ENCODE measurements around the gene NLRP5. TPM values are rescaled to one million over a fixed set of nuclear protein-coding genes. Genes with fewer than 3 reads are reported as not detected.
"Not testable (repeated sequence)": the region's sequence is repeated elsewhere in the genome, so short reads cannot be mapped to it uniquely, and the experiment has no call there.

Gene NLRP5
- total RNA-seq, 2 experiments from 2014 or later, result not detected

GRCh38 chr19:56097306-56097705 is 110.7 kb downstream of the NLRP5 start:
- DNase-seq, result no peak
- Mint-ChIP-seq H3K36me3 (ENCODE audit: low read depth) (peaks cover 46% of the 10 kb centered on the region), H3K9me3 (peaks cover 15% of the 10 kb centered on the region), H3K4me3 (no peak overlapping the region), H3K4me1 (peaks cover 7% of the 10 kb centered on the region), H3K27ac (no peak overlapping the region), H3K27me3 (no peaks in the 10 kb centered on the region)
- POLR2A ChIA-PET, result no interaction called here
- CTCF ChIA-PET, result no interaction called here

DNA sequence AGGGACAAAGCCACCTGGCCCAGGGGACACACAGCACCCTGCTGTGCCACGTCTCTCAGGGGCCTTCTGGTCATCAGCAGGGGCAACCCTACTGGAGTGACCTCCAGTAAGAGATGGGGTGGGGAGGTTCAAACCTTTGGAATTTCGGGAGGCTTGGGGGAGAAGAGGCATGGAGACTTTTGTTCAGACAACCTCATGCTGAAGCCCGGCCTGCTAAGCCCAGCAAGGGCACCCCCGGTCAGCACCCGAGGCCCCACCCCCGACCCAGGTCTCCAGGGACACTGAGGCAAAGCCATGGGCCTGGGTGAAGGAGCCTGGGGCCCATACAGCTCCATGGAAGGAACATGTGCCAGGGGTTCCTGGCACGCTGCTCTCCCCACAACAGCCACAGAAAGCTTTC is 111.2 kb downstream of the NLRP5 start:
- Mint-ChIP-seq H3K4me3 (no peak overlapping the region), H3K36me3 (ENCODE audit: low read depth) (peaks cover 42% of the 10 kb centered on the region), H3K9me3 (peaks cover 12% of the 10 kb centered on the region), H3K27me3 (no peaks in the 10 kb centered on the region), H3K4me1 (peaks cover 5% of the 10 kb centered on the region), H3K27ac (no peak overlapping the region)
- ChIA-PET CTCF (no interaction called here), POLR2A (no interaction called here)
- no peak for DNase-seq

DNA sequence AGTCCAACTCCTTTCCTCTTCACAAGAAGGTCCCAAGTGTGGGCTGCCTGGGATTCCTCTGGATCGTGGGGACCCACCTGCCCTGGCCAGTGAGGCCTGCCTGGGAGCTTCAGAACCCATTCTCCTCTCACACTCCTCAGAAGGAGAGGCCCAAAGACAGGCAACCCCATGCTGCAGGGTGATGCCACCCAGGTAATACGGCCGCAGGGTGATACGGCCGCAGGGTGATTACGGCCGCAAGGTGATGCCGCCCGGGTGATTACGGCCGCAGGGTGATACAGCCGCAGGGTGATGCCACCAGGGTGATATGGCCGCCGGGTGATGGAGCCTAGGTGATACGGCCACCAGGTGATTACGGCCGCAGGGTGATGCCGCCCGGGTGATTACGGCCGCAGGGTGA is 111.7 kb downstream of the NLRP5 start:
- H3K27ac Mint-ChIP-seq, DNase-seq, H3K4me3 Mint-ChIP-seq, POLR2A ChIA-PET, CTCF ChIA-PET, H3K9me3 Mint-ChIP-seq, H3K4me1 Mint-ChIP-seq, H3K27me3 Mint-ChIP-seq: not testable (repeated sequence)
- H3K36me3 Mint-ChIP-seq (ENCODE audit: low read depth), result peaks cover 38% of the 10 kb centered on the region

DNA sequence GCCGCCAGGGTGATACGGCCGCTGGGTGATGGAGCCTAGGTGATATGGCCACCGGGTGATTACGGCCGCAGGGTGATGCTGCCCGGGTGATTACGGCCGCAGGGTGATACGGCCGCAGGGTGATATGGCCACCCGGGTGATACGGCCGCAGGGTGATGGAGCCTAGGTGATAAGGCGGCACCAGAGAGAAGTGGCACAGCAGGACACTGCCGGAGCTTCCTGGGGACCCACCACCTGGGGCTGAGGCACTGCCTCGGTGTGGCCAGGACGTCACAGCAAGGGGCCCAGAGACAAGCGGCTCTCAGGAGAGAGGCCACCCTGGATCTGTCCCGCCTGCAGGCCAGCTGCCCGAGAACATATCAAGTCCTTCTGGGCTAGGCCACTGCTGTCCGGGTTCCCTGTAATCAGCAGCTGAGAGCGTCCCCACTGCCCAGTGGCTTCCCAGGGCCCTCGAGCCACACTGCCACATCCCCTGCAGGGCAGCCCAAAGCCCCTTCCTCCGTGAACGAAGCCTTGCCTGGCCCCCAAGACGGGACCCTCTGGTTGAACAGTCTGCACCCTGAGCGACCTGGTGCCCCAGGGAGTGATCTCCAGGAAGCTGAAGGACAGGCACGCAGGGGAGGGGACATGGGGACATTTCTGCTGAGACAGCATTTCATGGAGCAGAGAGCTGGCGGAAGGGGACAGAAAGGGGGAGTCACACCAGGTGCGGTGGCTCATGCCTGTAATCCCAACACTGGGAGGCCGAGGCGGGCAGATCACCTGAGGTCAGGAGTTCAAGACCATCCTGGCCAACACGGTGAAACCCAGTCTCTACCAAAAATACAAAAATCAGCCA is 112.4 kb downstream of the NLRP5 start:
- ChIA-PET POLR2A (no interaction called here), CTCF (interaction anchor here (1.3 kb wide), 1 partner anchor 33 kb away, joined by 3 read pairs; no protein-coding TSS in a partner anchor)
- Mint-ChIP-seq H3K9me3 (peaks cover 2% of the 10 kb centered on the region), H3K4me1 (peaks cover 2% of the 10 kb centered on the region), H3K36me3 (ENCODE audit: low read depth) (peaks cover 31% of the 10 kb centered on the region), H3K4me3 (no peak overlapping the region), H3K27me3 (no peaks in the 10 kb centered on the region), H3K27ac (no peak overlapping the region)
- no peak for DNase-seq

- ChIA-PET POLR2A (no interaction called here), CTCF (interaction anchor here (1.3 kb wide), 1 partner anchor 34 kb away, joined by 3 read pairs; no protein-coding TSS in a partner anchor)
- Mint-ChIP-seq H3K4me1 (peaks cover 2% of the 10 kb centered on the region), H3K27me3 (no peaks in the 10 kb centered on the region), H3K27ac (no peak overlapping the region), H3K36me3 (ENCODE audit: low read depth) (peaks cover 24% of the 10 kb centered on the region), H3K4me3 (no peak overlapping the region), H3K9me3 (no peaks in the 10 kb centered on the region)
- DNase-seq, result no peak
Measured at GRCh38 chr19:56099638-56100539, 113.3 kb downstream of the NLRP5 start.

- Mint-ChIP-seq H3K27ac (no peak overlapping the region), H3K27me3 (no peaks in the 10 kb centered on the region), H3K4me1 (peaks cover 10% of the 10 kb centered on the region), H3K36me3 (ENCODE audit: low read depth) (peaks cover 16% of the 10 kb centered on the region), H3K9me3 (no peaks in the 10 kb centered on the region), H3K4me3 (no peak overlapping the region)
- CTCF ChIA-PET, result interaction anchor here (0.9 kb wide), 1 partner anchor 11 kb away, joined by 3 read pairs; no protein-coding TSS in a partner anchor
- POLR2A ChIA-PET, result no interaction called here
- DNase-seq, result no peak
Measured at GRCh38 chr19:56101095-56101494, 114.5 kb downstream of the NLRP5 start.

GRCh38 chr19:56101746-56102535 is 115.4 kb downstream of the NLRP5 start:
- Mint-ChIP-seq H3K27ac (no peak overlapping the region), H3K4me1 (peaks cover 11% of the 10 kb centered on the region), H3K27me3 (no peaks in the 10 kb centered on the region), H3K9me3 (no peaks in the 10 kb centered on the region), H3K4me3 (no peak overlapping the region), H3K36me3 (ENCODE audit: low read depth) (peaks cover 16% of the 10 kb centered on the region)
- ChIA-PET POLR2A (no interaction called here), CTCF (interaction anchor here (0.9 kb wide), 1 partner anchor 12 kb away, joined by 3 read pairs; no protein-coding TSS in a partner anchor)
- no peak for DNase-seq

DNA sequence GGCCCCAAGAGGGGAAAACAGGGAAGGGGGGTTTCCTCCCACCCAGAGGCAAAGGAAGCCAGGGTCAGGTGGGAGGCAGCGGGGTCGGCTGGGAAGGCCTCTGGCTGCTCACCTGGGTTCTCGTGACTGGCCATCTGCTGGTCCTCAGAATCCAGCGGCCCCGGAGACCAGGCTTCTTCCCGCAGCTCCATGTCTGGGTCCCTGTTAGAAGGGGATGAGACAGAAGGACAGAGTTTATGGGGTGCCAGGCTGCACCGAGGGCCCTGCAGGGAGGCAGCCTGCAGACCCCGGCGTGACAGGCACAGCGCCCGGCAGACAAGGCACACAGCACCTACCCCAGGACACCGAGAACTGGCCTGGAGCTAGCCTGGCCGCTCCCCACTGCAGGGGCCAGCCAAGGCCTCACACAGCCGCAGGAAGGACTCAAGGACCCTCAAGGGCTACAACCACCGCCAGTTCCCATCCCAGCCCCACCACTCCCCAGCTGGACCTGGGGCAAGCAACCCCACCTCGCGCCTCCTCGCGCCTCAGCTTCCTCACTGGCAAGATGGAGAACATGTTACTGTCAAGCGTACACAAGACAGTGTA is 116.5 kb downstream of the NLRP5 start:
- DNase-seq, result no peak
- no peak overlapping the region for H3K4me3 Mint-ChIP-seq
- peaks cover 14% of the 10 kb centered on the region for H3K4me1 Mint-ChIP-seq
- no peaks in the 10 kb centered on the region for H3K27me3 Mint-ChIP-seq
- H3K9me3 Mint-ChIP-seq, result no peaks in the 10 kb centered on the region
- ChIA-PET POLR2A (no interaction called here), CTCF (no interaction called here)
- peaks cover 13% of the 10 kb centered on the region for H3K36me3 Mint-ChIP-seq (ENCODE audit: low read depth)
- no peak overlapping the region for H3K27ac Mint-ChIP-seq

DNA sequence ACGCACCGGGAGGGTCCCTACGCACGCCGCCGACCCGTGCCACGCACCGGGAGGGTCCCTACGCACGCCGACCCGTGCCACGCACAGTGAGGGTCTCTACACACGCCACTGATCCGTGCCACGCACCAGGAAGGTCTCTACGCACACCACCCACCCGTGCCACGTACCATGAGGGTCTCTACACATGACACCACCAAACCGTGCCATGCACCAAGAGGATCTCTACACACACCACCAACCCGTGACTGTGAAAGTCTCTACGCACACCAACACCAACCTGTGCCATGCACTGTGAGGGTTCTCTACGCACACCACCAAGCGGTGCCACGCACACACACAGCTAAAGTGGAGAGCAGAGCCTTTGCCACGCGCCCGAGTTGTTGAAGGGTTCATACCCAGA is 117.8 kb downstream of the NLRP5 start:
- ChIA-PET CTCF (interaction anchor here (1.0 kb wide), 1 partner anchor 205 kb away, joined by 4 read pairs; no protein-coding TSS in a partner anchor), POLR2A (interaction anchor here (1.1 kb wide), 1 partner anchor 16 kb away, joined by 3 read pairs; no protein-coding TSS in a partner anchor)
- H3K27ac Mint-ChIP-seq, result no peak overlapping the region
- peaks cover 13% of the 10 kb centered on the region for H3K36me3 Mint-ChIP-seq (ENCODE audit: low read depth)
- H3K9me3 Mint-ChIP-seq, result no peaks in the 10 kb centered on the region
- peaks cover 16% of the 10 kb centered on the region for H3K4me1 Mint-ChIP-seq
- H3K4me3 Mint-ChIP-seq, result no peak overlapping the region
- no peaks in the 10 kb centered on the region for H3K27me3 Mint-ChIP-seq
- DNase-seq, result no peak

DNA sequence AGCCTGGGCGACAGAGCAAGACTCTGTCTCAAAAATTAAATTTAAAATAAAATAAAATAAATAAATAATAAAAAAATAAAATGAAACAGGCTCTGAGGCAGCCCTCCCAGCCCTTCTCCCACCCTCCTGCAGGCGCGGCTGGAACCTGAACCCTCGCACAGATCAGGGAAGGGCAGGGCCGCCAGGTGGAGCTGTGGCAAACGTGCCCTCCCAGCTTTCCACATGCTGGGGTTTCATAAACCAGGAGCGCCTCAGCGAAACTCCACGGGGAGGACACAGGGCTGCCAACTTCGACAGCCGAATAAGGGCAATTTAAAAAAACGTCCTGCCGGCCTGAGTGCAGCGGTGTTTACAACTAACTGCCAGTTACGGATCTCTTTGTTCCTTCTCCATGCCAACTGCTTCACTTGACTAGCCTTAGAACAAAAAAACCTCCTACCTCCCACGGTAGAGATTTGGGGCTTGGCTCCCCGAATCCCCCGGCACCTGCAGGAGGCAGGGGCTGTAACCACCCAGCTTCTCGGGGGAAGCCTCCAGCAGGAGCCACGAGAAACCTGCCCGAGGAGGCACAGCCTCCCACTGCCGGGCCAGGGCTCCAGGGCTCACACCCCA is 118.6 kb downstream of the NLRP5 start:
- ChIA-PET CTCF (interaction anchor here (0.6 to 1.2 kb wide), 5 partner anchors 20 to 228 kb away, joined by 3 to 4 read pairs (median 3); no protein-coding TSS in a partner anchor), POLR2A (interaction anchor here (1.1 kb wide), 1 partner anchor 15 kb away, joined by 3 read pairs; no protein-coding TSS in a partner anchor)
- DNase-seq, result peak; percentile 40
- H3K4me1 Mint-ChIP-seq, result peaks cover 16% of the 10 kb centered on the region
- no peak overlapping the region for H3K4me3 Mint-ChIP-seq
- no peaks in the 10 kb centered on the region for H3K27me3 Mint-ChIP-seq
- H3K36me3 Mint-ChIP-seq (ENCODE audit: low read depth), result peaks cover 13% of the 10 kb centered on the region
- H3K27ac Mint-ChIP-seq, result no peak overlapping the region
- no peaks in the 10 kb centered on the region for H3K9me3 Mint-ChIP-seq

GRCh38 chr19:56105831-56106396 is 119.3 kb downstream of the NLRP5 start:
- Mint-ChIP-seq H3K4me1 (peaks cover 16% of the 10 kb centered on the region), H3K36me3 (ENCODE audit: low read depth) (peaks cover 13% of the 10 kb centered on the region)
- CTCF ChIA-PET, result interaction anchor here (0.9 to 1.2 kb wide), 3 partner anchors 21 to 228 kb away, joined by 3 to 4 read pairs (median 3); no protein-coding TSS in a partner anchor
- H3K27ac Mint-ChIP-seq, H3K9me3 Mint-ChIP-seq, H3K4me3 Mint-ChIP-seq, H3K27me3 Mint-ChIP-seq, DNase-seq, POLR2A ChIA-PET: not testable (repeated sequence)
